Mesothelial cell of epicardium (in vitro differentiated cells): ENCODE results near the gene PLA2G4A. TPM values are rescaled to one million over a fixed set of nuclear protein-coding genes. Genes with fewer than 3 reads are reported as not detected.

Experiments
- DNase-seq, 2 experiments: peaks; one replicate each; pipeline ENCODE4 v3.0.0; 2021; ENCODE audit warnings: low spot score in 2 of 2; ENCODE audit not compliant: unreplicated experiment in 2 of 2
- H3K27ac Mint-ChIP-seq: 2 replicates; pipeline ENCODE4 v1.8.0; 2021; ENCODE audit warnings: mixed read lengths
- H3K27me3 Mint-ChIP-seq: 2 replicates; pipeline ENCODE4 v1.8.0; 2021; ENCODE audit warnings: low read depth, mixed read lengths
- H3K36me3 Mint-ChIP-seq: 2 replicates; pipeline ENCODE4 v1.8.0; 2021; ENCODE audit warnings: mixed read lengths
- H3K4me1 Mint-ChIP-seq: 2 replicates; pipeline ENCODE4 v1.8.0; 2021; ENCODE audit warnings: mixed read lengths
- H3K4me3 Mint-ChIP-seq: 2 replicates; pipeline ENCODE4 v1.8.0; 2021; ENCODE audit warnings: mild to moderate bottlenecking, moderate library complexity, mixed read lengths
- H3K9me3 Mint-ChIP-seq: 2 replicates; pipeline ENCODE4 v1.8.0; 2021; ENCODE audit warnings: mixed read lengths
- total RNA-seq: library from RNA; stranded (reverse); gene quantifications from 3 replicates; pipeline ENCODE4 v1.2.1, GENCODE V29; 2021
- TF ChIP-seq, protein P1 (sequence below): fragments of 200-600 bp; sonication (generic); IDR thresholded peaks from one replicate; pipeline ENCODE4 v1.5.0; 2021; ENCODE audit warnings: antibody characterized with exemption; ENCODE audit not compliant: unreplicated experiment

PLA2G4A gene
- total RNA-seq, 1 donor from 2014 or later: 12.5 TPM

DNA sequence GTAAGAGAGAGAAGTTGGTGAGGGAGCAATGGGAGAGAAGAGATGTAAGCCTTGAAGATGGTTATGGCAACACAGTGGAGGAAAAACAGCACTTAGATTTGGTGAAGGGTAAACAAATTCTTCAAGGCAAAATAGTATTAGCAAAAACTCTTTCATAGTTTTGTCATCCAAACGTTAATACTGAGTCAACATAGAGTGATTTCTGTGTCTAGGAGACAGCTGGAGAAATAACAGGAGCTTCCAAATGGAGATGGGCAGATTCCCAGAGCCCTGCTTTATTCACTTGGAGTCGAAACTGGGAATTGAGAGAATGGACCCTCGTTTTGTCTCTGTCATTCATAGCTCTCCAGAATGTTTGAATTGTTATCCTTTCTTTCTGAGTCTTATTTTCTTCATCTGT lies 68.3 kb downstream of the PLA2G4A start:
- TF ChIP-seq, protein P1, sequence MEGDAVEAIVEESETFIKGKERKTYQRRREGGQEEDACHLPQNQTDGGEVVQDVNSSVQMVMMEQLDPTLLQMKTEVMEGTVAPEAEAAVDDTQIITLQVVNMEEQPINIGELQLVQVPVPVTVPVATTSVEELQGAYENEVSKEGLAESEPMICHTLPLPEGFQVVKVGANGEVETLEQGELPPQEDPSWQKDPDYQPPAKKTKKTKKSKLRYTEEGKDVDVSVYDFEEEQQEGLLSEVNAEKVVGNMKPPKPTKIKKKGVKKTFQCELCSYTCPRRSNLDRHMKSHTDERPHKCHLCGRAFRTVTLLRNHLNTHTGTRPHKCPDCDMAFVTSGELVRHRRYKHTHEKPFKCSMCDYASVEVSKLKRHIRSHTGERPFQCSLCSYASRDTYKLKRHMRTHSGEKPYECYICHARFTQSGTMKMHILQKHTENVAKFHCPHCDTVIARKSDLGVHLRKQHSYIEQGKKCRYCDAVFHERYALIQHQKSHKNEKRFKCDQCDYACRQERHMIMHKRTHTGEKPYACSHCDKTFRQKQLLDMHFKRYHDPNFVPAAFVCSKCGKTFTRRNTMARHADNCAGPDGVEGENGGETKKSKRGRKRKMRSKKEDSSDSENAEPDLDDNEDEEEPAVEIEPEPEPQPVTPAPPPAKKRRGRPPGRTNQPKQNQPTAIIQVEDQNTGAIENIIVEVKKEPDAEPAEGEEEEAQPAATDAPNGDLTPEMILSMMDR: no peak

DNA sequence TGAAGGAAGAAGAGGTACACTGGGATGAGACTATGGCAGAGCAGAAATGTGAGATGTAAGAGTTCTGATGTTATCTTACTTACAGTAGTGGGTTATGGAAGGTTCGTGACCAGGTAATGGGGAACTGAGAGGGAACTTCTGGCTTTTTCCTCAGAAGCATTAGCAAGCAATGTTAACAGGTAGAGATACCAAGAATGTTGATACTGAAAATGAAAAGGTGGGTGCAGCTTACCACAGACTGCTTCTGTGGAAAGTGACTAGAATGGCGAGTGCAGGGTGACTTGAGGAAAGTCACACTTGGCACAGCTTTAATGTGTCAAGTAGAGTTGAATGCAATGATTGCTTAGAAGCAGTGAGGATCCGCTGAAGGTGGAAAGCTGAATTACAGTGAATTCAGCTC lies 70.8 kb downstream of the PLA2G4A start:
- Mint-ChIP-seq H3K27ac (no peak overlapping the region), H3K36me3 (peaks cover 13% of the 10 kb centered on the region), H3K4me1 (peaks cover 35% of the 10 kb centered on the region), H3K9me3 (peaks cover 20% of the 10 kb centered on the region), H3K27me3 (no peaks in the 10 kb centered on the region), H3K4me3 (no peak overlapping the region)
- no peak for DNase-seq
- TF ChIP-seq, protein P1: no peak

More for the DNA sequence above, 68.3 kb downstream of the PLA2G4A start:
- Mint-ChIP-seq H3K9me3 (peaks cover 15% of the 10 kb centered on the region), H3K4me1 (peaks cover 25% of the 10 kb centered on the region), H3K27me3 (no peaks in the 10 kb centered on the region), H3K27ac (peak overlapping the region; percentile 65), H3K36me3 (peaks cover 8% of the 10 kb centered on the region), H3K4me3 (no peak overlapping the region)
- no peak for DNase-seq

DNA sequence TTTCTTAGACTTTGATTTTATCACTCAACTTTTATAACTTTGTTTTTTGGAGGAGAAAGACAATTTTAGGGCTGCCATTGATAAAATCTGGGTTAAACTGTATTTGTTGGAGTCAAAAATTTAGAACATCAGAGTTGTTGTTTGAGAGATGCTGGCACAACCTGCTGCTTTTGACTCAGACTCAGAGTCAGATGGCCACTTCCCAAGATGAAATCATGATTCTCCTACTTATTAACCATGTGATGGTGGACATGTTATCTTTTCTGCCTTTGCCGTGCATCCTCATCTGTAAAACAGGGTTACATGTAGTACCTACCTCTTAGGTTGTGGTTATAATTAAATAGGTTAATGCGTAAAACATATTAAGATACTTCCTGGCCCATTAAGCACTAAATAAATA lies 71.2 kb downstream of the PLA2G4A start:
- no peak for DNase-seq
- no peaks in the 10 kb centered on the region for H3K27me3 Mint-ChIP-seq
- TF ChIP-seq, protein P1: no peak
- no peak overlapping the region for H3K27ac Mint-ChIP-seq
- H3K4me3 Mint-ChIP-seq: no peak overlapping the region
- peaks cover 20% of the 10 kb centered on the region for H3K9me3 Mint-ChIP-seq
- H3K4me1 Mint-ChIP-seq: peaks cover 36% of the 10 kb centered on the region
- peaks cover 13% of the 10 kb centered on the region for H3K36me3 Mint-ChIP-seq

DNA sequence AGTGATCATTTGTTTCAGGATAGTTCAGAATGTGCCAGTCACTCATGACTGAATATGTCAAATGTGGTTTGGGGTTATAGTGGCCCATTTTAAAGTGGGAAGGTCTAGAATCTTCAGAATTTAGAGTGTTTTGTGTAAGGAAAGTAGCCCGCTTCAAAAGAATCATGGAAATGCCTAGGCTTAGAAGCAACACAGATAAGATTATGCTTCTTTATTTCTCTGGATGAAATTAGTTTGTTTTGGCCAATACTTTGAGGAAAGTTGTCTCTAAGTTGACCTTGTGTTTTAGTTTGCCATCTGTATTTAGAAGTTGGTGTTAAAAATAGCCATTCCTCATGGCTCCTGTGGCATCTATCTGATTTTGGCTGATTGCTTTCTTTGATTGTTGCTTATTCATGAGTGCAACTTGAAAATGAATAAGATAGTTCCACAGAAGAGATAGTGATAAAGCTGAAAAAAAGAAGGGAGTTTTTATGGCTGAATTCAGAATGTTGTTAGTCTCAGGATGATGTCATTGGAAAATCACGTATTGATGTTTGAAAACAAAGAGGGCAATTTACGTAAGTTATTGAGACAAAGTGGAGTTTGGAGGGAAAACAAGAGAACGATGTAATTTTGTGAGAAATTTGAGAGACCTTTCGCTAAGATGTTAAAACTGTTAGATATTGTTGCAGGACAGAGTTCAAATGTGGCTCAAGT lies 71.9 kb downstream of the PLA2G4A start:
- no peaks in the 10 kb centered on the region for H3K27me3 Mint-ChIP-seq
- no peak for DNase-seq
- no peak overlapping the region for H3K4me3 Mint-ChIP-seq
- H3K9me3 Mint-ChIP-seq: peaks cover 20% of the 10 kb centered on the region
- H3K27ac Mint-ChIP-seq: peak overlapping the region; percentile 3
- TF ChIP-seq, protein P1: no peak
- peaks cover 11% of the 10 kb centered on the region for H3K36me3 Mint-ChIP-seq
- H3K4me1 Mint-ChIP-seq: peaks cover 41% of the 10 kb centered on the region

DNA sequence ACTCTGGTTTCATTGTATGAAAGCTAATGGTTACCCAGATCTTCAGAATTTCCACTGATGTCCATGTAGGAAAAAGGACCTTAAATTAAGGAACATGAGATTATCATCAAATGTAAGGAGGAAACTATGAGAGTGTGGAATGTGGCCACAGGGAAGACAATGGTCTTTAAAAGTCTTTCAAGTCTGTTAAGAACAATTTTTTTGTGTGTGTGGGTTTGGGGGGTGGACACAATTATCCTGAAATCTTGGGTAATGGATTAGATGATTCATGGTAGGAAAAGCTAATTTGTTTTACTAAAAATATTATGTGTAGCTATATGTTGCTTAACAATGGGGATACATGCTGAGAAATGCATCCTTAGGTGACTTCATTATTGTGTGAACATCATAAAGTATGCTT lies 72.9 kb downstream of the PLA2G4A start:
- Mint-ChIP-seq H3K27me3 (no peaks in the 10 kb centered on the region), H3K9me3 (peaks cover 20% of the 10 kb centered on the region), H3K4me1 (peaks cover 44% of the 10 kb centered on the region), H3K27ac (peak overlapping the region; percentile 37), H3K4me3 (no peak overlapping the region), H3K36me3 (peaks cover 11% of the 10 kb centered on the region)
- TF ChIP-seq, protein P1: no peak
- DNase-seq: no peak
